Nephron (organoid): ENCODE data around the gene RALGAPA2.

Experiments
- H3K27ac Mint-ChIP-seq, 3 experiments: 2 replicates each; pipeline ENCODE4 v1.8.0; 2020; ENCODE audit warnings: mixed read lengths in 3 of 3, mild to moderate bottlenecking in 2 of 3, moderate library complexity in 1 of 3
- H3K27me3 Mint-ChIP-seq: 2 replicates; pipeline ENCODE4 v1.8.0; 2021; ENCODE audit warnings: low read depth, mild to moderate bottlenecking, moderate library complexity, mixed read lengths
- H3K36me3 Mint-ChIP-seq: 2 replicates; pipeline ENCODE4 v1.8.0; 2020; ENCODE audit warnings: low read depth, mixed read lengths
- H3K4me1 Mint-ChIP-seq: 2 replicates; pipeline ENCODE4 v1.8.0; 2020; ENCODE audit warnings: mixed read lengths
- H3K4me3 Mint-ChIP-seq, 3 experiments: 2 replicates each; pipeline ENCODE4 v1.8.0; 2020; ENCODE audit warnings: mild to moderate bottlenecking in 3 of 3, mixed read lengths in 3 of 3, moderate library complexity in 2 of 3
- H3K9me3 Mint-ChIP-seq: 2 replicates; pipeline ENCODE4 v1.8.0; 2020; ENCODE audit warnings: mixed read lengths
- CTCF ChIP-seq, 3 experiments: fragments of 200-600 bp; sonication (generic); IDR thresholded peaks; one replicate each; pipeline ENCODE4 v1.5.0; 2021; ENCODE audit warnings: antibody characterized with exemption in 3 of 3; ENCODE audit not compliant: unreplicated experiment in 3 of 3

The RALGAPA2 gene

DNA sequence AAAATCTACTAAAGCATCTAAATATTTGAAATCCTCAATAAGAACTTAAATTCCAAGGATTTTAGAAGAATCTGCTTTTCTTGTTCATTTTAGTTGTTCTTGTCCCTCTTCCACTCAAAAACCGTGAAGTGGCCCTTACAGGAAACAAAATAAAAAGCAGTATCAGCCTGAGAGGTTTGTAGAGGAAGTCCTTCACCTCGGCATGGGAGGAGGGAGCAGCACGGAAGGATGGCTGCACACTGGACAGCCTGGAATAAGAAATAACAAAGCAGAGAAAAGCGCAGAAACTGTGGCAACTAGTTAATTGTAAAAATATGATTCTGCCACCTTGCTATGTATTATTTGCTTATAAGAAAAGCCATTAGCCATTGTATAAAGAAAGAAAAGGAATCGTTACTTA, 46.1 kb downstream of the RALGAPA2 start:
- Mint-ChIP-seq H3K9me3 (no peaks in the 10 kb centered on the region), H3K27ac (peak overlapping the region in 1 of 3 experiments; percentile 24), H3K4me1 (peaks cover 5% of the 10 kb centered on the region), H3K4me3 (peak overlapping the region in 1 of 3 experiments; percentile 46), H3K27me3 (peaks cover 4% of the 10 kb centered on the region), H3K36me3 (no peaks in the 10 kb centered on the region)
- no peak for TF ChIP-seq CTCF (IDR thresholded peaks at IDR 0.05; ENCODE audit: unreplicated experiment in 3 of 3)

GRCh38 chr20:20665606-20666332, 46.7 kb downstream of the RALGAPA2 start:
- no peaks in the 10 kb centered on the region for H3K9me3 Mint-ChIP-seq
- H3K4me1 Mint-ChIP-seq: peaks cover 5% of the 10 kb centered on the region
- peaks cover 4% of the 10 kb centered on the region for H3K27me3 Mint-ChIP-seq
- H3K4me3 Mint-ChIP-seq: no peak overlapping the region
- no peak overlapping the region for H3K27ac Mint-ChIP-seq
- no peaks in the 10 kb centered on the region for H3K36me3 Mint-ChIP-seq
- no peak for TF ChIP-seq CTCF (IDR thresholded peaks at IDR 0.05; ENCODE audit: unreplicated experiment in 3 of 3)

DNA sequence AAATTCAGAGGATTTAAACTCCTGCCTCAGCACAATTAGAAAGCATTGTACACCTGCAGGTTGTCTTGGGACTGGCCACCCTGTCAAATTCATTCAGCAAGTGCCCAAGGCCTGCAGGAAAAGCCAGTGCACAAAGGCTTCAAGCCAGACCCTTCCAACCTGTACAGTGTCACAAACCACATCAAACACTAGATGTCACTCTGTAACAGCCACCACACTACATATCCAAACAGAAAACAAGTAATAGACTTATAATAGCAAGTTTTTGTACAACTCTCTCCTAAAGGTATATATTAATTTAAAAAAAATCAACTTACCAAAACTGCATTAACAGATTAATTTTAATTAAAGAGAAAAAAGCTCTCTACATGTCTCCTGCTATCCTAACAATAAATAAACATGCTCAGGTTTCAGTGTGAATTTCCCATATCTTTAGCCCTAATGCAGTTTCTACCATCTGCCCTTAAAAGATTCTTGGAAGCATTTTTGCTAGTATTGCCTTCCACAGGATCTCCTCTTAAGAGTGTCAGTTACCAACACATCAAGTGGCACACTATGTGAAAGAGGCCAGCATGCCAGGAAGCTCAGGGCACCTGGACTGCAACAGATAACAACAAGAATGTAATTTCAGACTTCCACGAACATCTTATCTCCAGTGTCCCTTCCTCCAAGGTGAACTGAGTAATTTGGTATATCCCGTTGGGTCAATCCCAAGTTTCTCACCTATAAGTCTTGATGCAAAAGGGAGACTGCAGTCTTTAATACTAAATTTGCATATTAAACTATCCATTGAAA, 47.5 kb downstream of the RALGAPA2 start:
- H3K27me3 Mint-ChIP-seq: peaks cover 4% of the 10 kb centered on the region
- no peaks in the 10 kb centered on the region for H3K9me3 Mint-ChIP-seq
- H3K36me3 Mint-ChIP-seq: no peaks in the 10 kb centered on the region
- no peak overlapping the region for H3K27ac Mint-ChIP-seq
- peaks cover 5% of the 10 kb centered on the region for H3K4me1 Mint-ChIP-seq
- no peak overlapping the region for H3K4me3 Mint-ChIP-seq
- TF ChIP-seq CTCF (IDR thresholded peaks at IDR 0.05; ENCODE audit: unreplicated experiment in 3 of 3): peak; percentile 55 to 64 (median 63)

DNA sequence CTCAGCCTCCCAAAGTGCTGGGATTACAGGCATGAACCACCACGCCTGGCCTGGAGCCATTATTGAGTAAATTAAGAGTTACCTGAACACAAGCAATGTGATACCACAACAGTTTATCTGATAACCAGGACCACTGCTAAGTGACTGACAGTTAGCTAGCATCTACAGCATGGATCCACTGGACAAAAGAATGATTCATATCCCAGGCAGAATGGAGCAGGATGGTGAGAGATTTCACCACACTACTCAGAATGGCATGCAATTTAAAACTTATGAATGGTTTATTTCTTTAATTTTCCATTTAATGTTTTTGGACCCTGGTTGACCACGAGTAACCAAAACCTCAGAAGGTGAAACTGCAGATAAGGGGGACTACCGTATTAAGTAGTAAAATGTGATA, 48.6 kb downstream of the RALGAPA2 start:
- no peak for TF ChIP-seq CTCF (IDR thresholded peaks at IDR 0.05; ENCODE audit: unreplicated experiment in 3 of 3)
- Mint-ChIP-seq H3K36me3 (no peaks in the 10 kb centered on the region), H3K27me3 (peaks cover 4% of the 10 kb centered on the region), H3K4me3 (no peak overlapping the region), H3K27ac (no peak overlapping the region), H3K4me1 (peaks cover 6% of the 10 kb centered on the region), H3K9me3 (no peaks in the 10 kb centered on the region)

- TF ChIP-seq CTCF (IDR thresholded peaks at IDR 0.05; ENCODE audit: unreplicated experiment in 3 of 3): no peak
- H3K36me3 Mint-ChIP-seq: no peaks in the 10 kb centered on the region
- H3K9me3 Mint-ChIP-seq: no peaks in the 10 kb centered on the region
- peaks cover 4% of the 10 kb centered on the region for H3K27me3 Mint-ChIP-seq
- peaks cover 6% of the 10 kb centered on the region for H3K4me1 Mint-ChIP-seq
- peak overlapping the region in 1 of 3 experiments; percentile 36 for H3K27ac Mint-ChIP-seq
- no peak overlapping the region for H3K4me3 Mint-ChIP-seq
Observed at GRCh38 chr20:20658871-20659431, 53.5 kb downstream of the RALGAPA2 start.
